Measurements from ENCODE around the gene SLC9A6.
"Not testable (repeated sequence)": the region's sequence is repeated elsewhere in the genome, so short reads cannot be mapped to it uniquely, and the experiment has no call there.

SLC9A6 gene

GRCh38 chrX:136065044-136065671 is 79.9 kb downstream of the SLC9A6 start:
- DNase-seq, result no peak

- DNase-seq, result no peak
Measured at GRCh38 chrX:136067097-136067496, 81.9 kb downstream of the SLC9A6 start.

GRCh38 chrX:136067966-136068365 is 82.7 kb downstream of the SLC9A6 start:
- DNase-seq, result no peak

- DNase-seq, result no peak
Measured at GRCh38 chrX:136076942-136077341, 91.7 kb downstream of the SLC9A6 start.

GRCh38 chrX:136080766-136081165 is 95.5 kb downstream of the SLC9A6 start:
- no peak for DNase-seq

- no peak for DNase-seq
Measured at GRCh38 chrX:136086521-136086920, 101.3 kb downstream of the SLC9A6 start.

GRCh38 chrX:136091898-136092297 is 106.7 kb downstream of the SLC9A6 start:
- not testable (repeated sequence) for DNase-seq

- no peak for DNase-seq
Measured at GRCh38 chrX:136094962-136095361, 109.7 kb downstream of the SLC9A6 start.

Data from NCI-H1417 (cell line).